Natural killer cell (primary cell): Measurements from ENCODE around the gene RIIAD1. TPM values are rescaled to one million over a fixed set of nuclear protein-coding genes. Genes with fewer than 3 reads are reported as not detected.

Experiments used
- ATAC-seq, 3 donors: fragments of 150-1000 bp in 2 of 3; fragments of 200-7000 bp in 1 of 3; cut with Tn5 transposase; 1 replicate in 1 of 3; 2 replicates in 2 of 3; pipeline ENCODE4 v1.10.0; 2021; ENCODE audit warnings: mild to moderate bottlenecking in 2 of 3, moderate library complexity in 2 of 3
- DNase-seq, 2 donors: peaks; one replicate each; pipeline versions ENCODE4 v3.0.0 to v3.0.0-alpha.2; 2013 to 2021; ENCODE audit warnings: mixed read lengths in 1 of 2
- H3K27ac ChIP-seq: one replicate; pipeline ENCODE4 v1.5.1; 2013; ENCODE audit warnings: mild to moderate bottlenecking, low read length
- H3K27me3 ChIP-seq: one replicate; pipeline ENCODE4 v1.6.1; 2013; ENCODE audit warnings: low read length; ENCODE audit not compliant: control insufficient read depth, insufficient read depth
- H3K36me3 ChIP-seq: one replicate; pipeline ENCODE4 v1.6.1; 2013; ENCODE audit warnings: low read length; ENCODE audit not compliant: control insufficient read depth, insufficient read depth
- H3K4me1 ChIP-seq: one replicate; pipeline ENCODE4 v1.6.1; 2013; ENCODE audit warnings: low read length; ENCODE audit not compliant: control insufficient read depth, insufficient read depth
- H3K4me3 ChIP-seq: one replicate; pipeline ENCODE4 v1.5.1; 2013; ENCODE audit warnings: low read length
- H3K9me3 ChIP-seq: one replicate; pipeline ENCODE4 v1.6.1; 2013; ENCODE audit warnings: low read length; ENCODE audit not compliant: control insufficient read depth, insufficient read depth
- H3K27ac Mint-ChIP-seq, 2 donors: one replicate each; pipeline ENCODE4 v1.8.0; 2022; ENCODE audit warnings: mild to moderate bottlenecking in 2 of 2, mixed read lengths in 2 of 2, moderate library complexity in 1 of 2
- H3K27me3 Mint-ChIP-seq, 2 donors: one replicate each; pipeline ENCODE4 v1.8.0; 2022; ENCODE audit warnings: low read depth in 2 of 2, mixed read lengths in 2 of 2
- H3K36me3 Mint-ChIP-seq: one replicate; pipeline ENCODE4 v1.8.0; 2022; ENCODE audit warnings: mixed read lengths
- H3K4me1 Mint-ChIP-seq, 2 donors: one replicate each; pipeline ENCODE4 v1.8.0; 2022; ENCODE audit warnings: mixed read lengths in 2 of 2
- H3K4me3 Mint-ChIP-seq: one replicate; pipeline ENCODE4 v1.8.0; 2022; ENCODE audit warnings: mild to moderate bottlenecking, moderate library complexity, mixed read lengths
- H3K9me3 Mint-ChIP-seq, 2 donors: one replicate each; pipeline ENCODE4 v1.8.0; 2022; ENCODE audit warnings: mixed read lengths in 2 of 2
- WGBS: methylation state at CpG from one replicate; pipeline ENCODE4 v1.1.7; 2013; ENCODE audit warnings: missing lambda C conversion rate; ENCODE audit not compliant: insufficient coverage; 5-methylcytosine and 5-hydroxymethylcytosine counted together
- intact Hi-C: fragments of 100-400 bp; cut with micrococcal nuclease; formaldehyde crosslinking; loops from one replicate; pipeline ENCODE4 v1.14.2; 2022
- total RNA-seq, 4 donors: library from RNA; stranded (reverse); fragments of 120-200 nt in 1 of 4; gene quantifications; one replicate each; pipeline versions ENCODE4 v1.2.3 to v1.2.4, GENCODE V29; 2013 to 2022
- TF ChIP-seq, protein P1 (sequence below): fragments of 200-600 bp; IDR thresholded peaks from one replicate; pipeline ENCODE4 v1.8.0; 2022; ENCODE audit warnings: antibody characterized with exemption

Gene RIIAD1
- total RNA-seq, 3 donors from 2014 or later (not counting 1 experiment from before 2014, with no cell fraction given): not detected

DNA sequence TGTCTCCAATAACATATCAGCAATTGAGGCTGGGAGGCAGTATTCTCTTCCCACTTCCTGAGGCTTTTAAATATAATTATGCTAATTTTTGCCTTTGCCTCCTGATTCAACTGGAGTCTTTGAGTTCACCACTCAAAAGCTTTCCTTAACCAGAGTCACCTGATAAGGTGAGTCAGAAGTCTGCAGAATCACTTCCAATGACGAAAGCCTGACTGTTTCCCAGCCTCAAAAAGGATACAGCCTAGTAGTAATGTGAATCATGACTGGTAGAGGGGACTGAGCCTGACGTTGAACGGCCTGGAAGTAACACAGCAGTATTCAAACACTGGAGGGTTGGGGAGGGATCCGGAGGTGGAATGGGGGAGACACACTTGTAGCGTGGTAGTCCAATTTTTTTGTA, 52.4 kb downstream of the RIIAD1 start:
- no peaks in the 10 kb centered on the region for H3K9me3 ChIP-seq
- H3K27me3 Mint-ChIP-seq: no peaks in the 10 kb centered on the region
- H3K27ac Mint-ChIP-seq: no peak overlapping the region
- intact Hi-C loops: no loop called here
- peaks cover 35% of the 10 kb centered on the region for H3K36me3 ChIP-seq
- no peaks in the 10 kb centered on the region for H3K9me3 Mint-ChIP-seq
- peaks cover 7% of the 10 kb centered on the region for H3K36me3 Mint-ChIP-seq
- no peak overlapping the region for H3K4me3 Mint-ChIP-seq
- WGBS: 98% methylated on average over 5 of the region's 5 CpGs
- TF ChIP-seq, protein P1, sequence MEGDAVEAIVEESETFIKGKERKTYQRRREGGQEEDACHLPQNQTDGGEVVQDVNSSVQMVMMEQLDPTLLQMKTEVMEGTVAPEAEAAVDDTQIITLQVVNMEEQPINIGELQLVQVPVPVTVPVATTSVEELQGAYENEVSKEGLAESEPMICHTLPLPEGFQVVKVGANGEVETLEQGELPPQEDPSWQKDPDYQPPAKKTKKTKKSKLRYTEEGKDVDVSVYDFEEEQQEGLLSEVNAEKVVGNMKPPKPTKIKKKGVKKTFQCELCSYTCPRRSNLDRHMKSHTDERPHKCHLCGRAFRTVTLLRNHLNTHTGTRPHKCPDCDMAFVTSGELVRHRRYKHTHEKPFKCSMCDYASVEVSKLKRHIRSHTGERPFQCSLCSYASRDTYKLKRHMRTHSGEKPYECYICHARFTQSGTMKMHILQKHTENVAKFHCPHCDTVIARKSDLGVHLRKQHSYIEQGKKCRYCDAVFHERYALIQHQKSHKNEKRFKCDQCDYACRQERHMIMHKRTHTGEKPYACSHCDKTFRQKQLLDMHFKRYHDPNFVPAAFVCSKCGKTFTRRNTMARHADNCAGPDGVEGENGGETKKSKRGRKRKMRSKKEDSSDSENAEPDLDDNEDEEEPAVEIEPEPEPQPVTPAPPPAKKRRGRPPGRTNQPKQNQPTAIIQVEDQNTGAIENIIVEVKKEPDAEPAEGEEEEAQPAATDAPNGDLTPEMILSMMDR: no peak
- ATAC-seq (no peak), DNase-seq (no peak)
- H3K4me1 Mint-ChIP-seq: no peaks in the 10 kb centered on the region
- H3K27me3 ChIP-seq: no peaks in the 10 kb centered on the region
- no peaks in the 10 kb centered on the region for H3K4me1 ChIP-seq
- no peak overlapping the region for H3K4me3 ChIP-seq
- no peak overlapping the region for H3K27ac ChIP-seq

DNA sequence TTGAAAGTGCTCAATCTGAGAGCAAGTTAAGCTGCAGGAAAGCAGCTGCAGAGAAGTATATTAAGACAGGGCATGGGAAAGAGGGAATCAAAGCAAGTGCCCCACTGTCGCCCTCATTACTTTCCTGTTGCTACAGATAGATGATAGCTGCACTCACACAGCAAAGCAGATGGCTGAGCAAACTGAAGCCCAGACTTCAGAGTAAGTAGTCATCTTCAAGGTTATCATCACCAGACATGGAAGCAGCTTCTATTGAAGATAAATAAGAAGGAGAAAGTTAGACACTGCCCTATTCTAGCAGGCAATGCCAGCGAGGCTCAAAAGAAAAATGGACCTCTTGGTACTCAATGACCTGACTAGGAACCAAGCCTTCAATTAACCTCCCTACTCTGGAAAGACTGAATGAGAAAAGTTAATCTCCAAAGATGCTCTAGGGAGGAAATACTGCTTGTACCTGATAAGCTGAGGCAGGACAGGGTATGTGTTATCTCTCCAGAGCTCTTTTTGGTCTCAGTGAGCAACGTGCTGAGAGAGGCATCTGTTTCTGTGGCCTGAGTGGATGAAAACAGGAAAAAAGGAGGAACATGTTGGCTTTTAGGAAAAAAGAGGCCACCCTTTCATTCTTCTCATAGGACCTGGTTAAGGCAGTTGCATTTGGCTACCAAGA, 53.1 kb downstream of the RIIAD1 start:
- intact Hi-C loops: no loop called here
- Histone ChIP-seq H3K27ac (no peak overlapping the region), H3K27me3 (no peaks in the 10 kb centered on the region), H3K36me3 (peaks cover 42% of the 10 kb centered on the region), H3K9me3 (no peaks in the 10 kb centered on the region), H3K4me3 (no peak overlapping the region), H3K4me1 (no peaks in the 10 kb centered on the region)
- no peak overlapping the region for H3K4me3 Mint-ChIP-seq
- H3K4me1 Mint-ChIP-seq: no peaks in the 10 kb centered on the region
- ATAC-seq (no peak), DNase-seq (no peak)
- TF ChIP-seq, protein P1: no peak
- WGBS: 88% methylated on average over 3 of the region's 3 CpGs
- no peaks in the 10 kb centered on the region for H3K27me3 Mint-ChIP-seq
- peaks cover 13% of the 10 kb centered on the region for H3K36me3 Mint-ChIP-seq
- no peak overlapping the region for H3K27ac Mint-ChIP-seq
- H3K9me3 Mint-ChIP-seq: no peaks in the 10 kb centered on the region

- Mint-ChIP-seq H3K27ac (no peak overlapping the region), H3K36me3 (peaks cover 13% of the 10 kb centered on the region)
- H3K4me3 ChIP-seq: no peak overlapping the region
Observed at GRCh38 chr1:151775894-151776664, 54.8 kb downstream of the RIIAD1 start.

More at GRCh38 chr1:151775894-151776664, 54.8 kb downstream of the RIIAD1 start:
- intact Hi-C loops: no loop called here
- Mint-ChIP-seq H3K27me3 (no peaks in the 10 kb centered on the region), H3K4me1 (no peaks in the 10 kb centered on the region), H3K9me3 (no peaks in the 10 kb centered on the region), H3K4me3 (no peak overlapping the region)
- Histone ChIP-seq H3K36me3 (peaks cover 50% of the 10 kb centered on the region), H3K4me1 (no peaks in the 10 kb centered on the region), H3K27me3 (no peaks in the 10 kb centered on the region), H3K9me3 (no peaks in the 10 kb centered on the region), H3K27ac (no peak overlapping the region)
- DNase-seq (no peak), ATAC-seq (no peak)
- TF ChIP-seq, protein P1: no peak
- 97% methylated on average over 7 of the region's 7 CpGs for WGBS
